Neuronal stem cell (in vitro differentiated cells): ENCODE data around the gene NOL11.

Experiments used
- DNase-seq: peaks from one replicate; pipeline ENCODE4 v3.0.0-alpha.2; 2013; ENCODE audit warnings: low spot score
- H2AFZ ChIP-seq: one replicate; pipeline ENCODE4 v1.6.1; 2013; ENCODE audit warnings: mild to moderate bottlenecking, low read length, inconsistent platforms
- H2AK5ac ChIP-seq: 2 replicates; pipeline ENCODE4 v1.6.1; 2013; ENCODE audit warnings: low read depth, mild to moderate bottlenecking, inconsistent platforms, low read length, moderate library complexity, mixed read lengths
- H2BK120ac ChIP-seq: 2 replicates; pipeline ENCODE4 v1.6.1; 2013; ENCODE audit warnings: low read depth, mild to moderate bottlenecking, inconsistent platforms, low read length, moderate library complexity, mixed read lengths
- H2BK12ac ChIP-seq: one replicate; pipeline ENCODE4 v1.6.1; 2013; ENCODE audit warnings: low read length, inconsistent platforms
- H2BK15ac ChIP-seq: 2 replicates; pipeline ENCODE4 v1.6.1; 2013; ENCODE audit warnings: mild to moderate bottlenecking, low read length, inconsistent platforms, mixed read lengths
- H2BK5ac ChIP-seq: one replicate; pipeline ENCODE4 v1.6.1; 2013; ENCODE audit warnings: inconsistent platforms, mild to moderate bottlenecking, low read length, moderate library complexity
- H3K14ac ChIP-seq: one replicate; pipeline ENCODE4 v1.6.1; 2013; ENCODE audit warnings: low read length, inconsistent platforms
- H3K18ac ChIP-seq: 2 replicates; pipeline ENCODE4 v1.6.1; 2013; ENCODE audit warnings: low read length, inconsistent platforms
- H3K23ac ChIP-seq: 2 replicates; pipeline ENCODE4 v1.6.1; 2013; ENCODE audit warnings: low read depth, mild to moderate bottlenecking, mixed read lengths, low read length, inconsistent platforms; ENCODE audit not compliant: poor library complexity
- H3K27ac ChIP-seq: replicated peaks from 3 replicates; pipeline ENCODE4 v1.5.1; 2013; ENCODE audit warnings: low read length, inconsistent platforms
- H3K27me3 ChIP-seq, 3 experiments: 2 replicates each; pipeline ENCODE4 v1.6.1; 2013; ENCODE audit warnings: low read length in 3 of 3, mild to moderate bottlenecking in 2 of 3, inconsistent platforms in 1 of 3, low read depth in 1 of 3, mixed read lengths in 1 of 3, moderate library complexity in 1 of 3; ENCODE audit not compliant: control insufficient read depth in 3 of 3, insufficient read depth in 3 of 3
- H3K36me3 ChIP-seq, 2 donors: replicated peaks in 1 of 2; 2 replicates each; pipeline ENCODE4 v1.6.1; 2013; ENCODE audit warnings: low read length in 2 of 2; ENCODE audit not compliant: control insufficient read depth in 2 of 2, insufficient read depth in 2 of 2
- H3K4ac ChIP-seq: 2 replicates; pipeline ENCODE4 v1.6.1; 2013; ENCODE audit warnings: inconsistent platforms, mild to moderate bottlenecking, low read length, moderate library complexity
- H3K4me1 ChIP-seq, 2 donors: 1 replicate in 1 of 2; 2 replicates in 1 of 2; pipeline ENCODE4 v1.6.1; 2013; ENCODE audit warnings: low read length in 2 of 2, low read depth in 1 of 2; ENCODE audit not compliant: control insufficient read depth in 2 of 2, insufficient read depth in 1 of 2
- H3K4me2 ChIP-seq: one replicate; pipeline ENCODE4 v1.6.1; 2013; ENCODE audit warnings: mild to moderate bottlenecking, low read length, inconsistent platforms; ENCODE audit not compliant: insufficient read depth, poor library complexity, severe bottlenecking
- H3K4me3 ChIP-seq, 2 donors: 2 replicates each; pipeline ENCODE4 v1.5.1; 2013; ENCODE audit warnings: low read length in 2 of 2, mild to moderate bottlenecking in 2 of 2, inconsistent platforms in 1 of 2, moderate library complexity in 1 of 2
- H3K79me1 ChIP-seq: one replicate; pipeline ENCODE4 v1.6.1; 2013; ENCODE audit warnings: low read depth, mild to moderate bottlenecking, inconsistent platforms, low read length, moderate library complexity
- H3K9ac ChIP-seq: one replicate; pipeline ENCODE4 v1.6.1; 2013; ENCODE audit warnings: mild to moderate bottlenecking, low read depth, low read length, inconsistent platforms; ENCODE audit not compliant: poor library complexity
- H3K9me3 ChIP-seq, 2 donors: replicated peaks in 1 of 2; 2 replicates each; pipeline versions ENCODE3 to v1.6.1; 2013; ENCODE audit warnings: low read length in 2 of 2, mild to moderate bottlenecking in 2 of 2, inconsistent platforms in 1 of 2, low read depth in 1 of 2, mixed read lengths in 1 of 2, moderate library complexity in 1 of 2; ENCODE audit not compliant: control insufficient read depth in 2 of 2, insufficient read depth in 1 of 2
- H4K8ac ChIP-seq: one replicate; pipeline ENCODE4 v1.6.1; 2013; ENCODE audit warnings: low read depth, mild to moderate bottlenecking, inconsistent platforms, low read length, moderate library complexity
- H4K91ac ChIP-seq: one replicate; pipeline ENCODE4 v1.6.1; 2013; ENCODE audit warnings: low read length, low read depth, mild to moderate bottlenecking, inconsistent platforms; ENCODE audit not compliant: poor library complexity
- WGBS, 2 donors: extraction: QIAGEN DNeasy Blood & Tissue Kit; methylation state at CpG; one replicate each; pipeline ENCODE4 v1.1.7; 2013; ENCODE audit warnings: missing lambda C conversion rate in 2 of 2, mixed read lengths in 1 of 2; ENCODE audit not compliant: insufficient read length in 2 of 2, insufficient replicate concordance in 1 of 2; ENCODE audit errors: extremely low coverage in 2 of 2; 5-methylcytosine and 5-hydroxymethylcytosine counted together

The NOL11 gene

GRCh38 chr17:67676305-67676704 is 41.4 kb upstream of the NOL11 start:
- no peak overlapping the region for H3K23ac ChIP-seq
- no peak overlapping the region for H2BK120ac ChIP-seq
- no CpG with 5 or more reads among the region's 4 CpGs for WGBS, 2 donors
- no peak for DNase-seq
- no peak overlapping the region for H3K4me2 ChIP-seq
- no peak overlapping the region for H3K4ac ChIP-seq
- no peak overlapping the region for H2AK5ac ChIP-seq
- no peak overlapping the region for H2BK15ac ChIP-seq
- H2AFZ ChIP-seq, result no peak overlapping the region
- H3K9ac ChIP-seq, result no peak overlapping the region
- no peaks in the 10 kb centered on the region for H3K79me1 ChIP-seq
- H3K4me1 ChIP-seq, result no peaks in the 10 kb centered on the region
- no peaks in the 10 kb centered on the region for H3K9me3 ChIP-seq
- no peak overlapping the region for H3K14ac ChIP-seq
- peaks cover 0 to 5% of the 10 kb centered on the region in 2 donors for H3K36me3 ChIP-seq
- no peak overlapping the region for H4K91ac ChIP-seq
- H3K18ac ChIP-seq, result no peak overlapping the region
- no peak overlapping the region for H3K4me3 ChIP-seq
- no peak overlapping the region for H2BK12ac ChIP-seq
- no peak overlapping the region for H2BK5ac ChIP-seq
- no peak overlapping the region for H3K27ac ChIP-seq
- no peaks in the 10 kb centered on the region for H3K27me3 ChIP-seq
- H4K8ac ChIP-seq, result no peak overlapping the region

- no peak overlapping the region for H2BK5ac ChIP-seq
- no peak overlapping the region for H3K14ac ChIP-seq
- no peak overlapping the region for H3K23ac ChIP-seq
- no peak overlapping the region for H2BK15ac ChIP-seq
- H4K91ac ChIP-seq, result no peak overlapping the region
- H3K4me2 ChIP-seq, result no peak overlapping the region
- H3K27ac ChIP-seq, result no peak overlapping the region
- H2BK12ac ChIP-seq, result no peak overlapping the region
- no peaks in the 10 kb centered on the region for H3K79me1 ChIP-seq
- peaks cover 0 to 5% of the 10 kb centered on the region in 2 donors for H3K36me3 ChIP-seq
- no peak overlapping the region for H3K4ac ChIP-seq
- no peaks in the 10 kb centered on the region for H3K27me3 ChIP-seq
- no peaks in the 10 kb centered on the region for H3K4me1 ChIP-seq
- no peak overlapping the region for H2AFZ ChIP-seq
- WGBS, 2 donors, result no CpG with 5 or more reads among the region's 2 CpGs
- no peak overlapping the region for H3K4me3 ChIP-seq
- no peak overlapping the region for H2BK120ac ChIP-seq
- no peak overlapping the region for H2AK5ac ChIP-seq
- no peak overlapping the region for H4K8ac ChIP-seq
- no peaks in the 10 kb centered on the region for H3K9me3 ChIP-seq
- no peak overlapping the region for H3K18ac ChIP-seq
- DNase-seq, result no peak
- H3K9ac ChIP-seq, result no peak overlapping the region
Measured at GRCh38 chr17:67678414-67678813, 39.3 kb upstream of the NOL11 start.

- Histone ChIP-seq H3K27me3 (no peaks in the 10 kb centered on the region), H2AFZ (no peak overlapping the region), H2BK120ac (no peak overlapping the region), H3K27ac (no peak overlapping the region), H3K23ac (no peak overlapping the region), H3K9me3 (no peaks in the 10 kb centered on the region), H3K4ac (no peak overlapping the region), H4K8ac (no peak overlapping the region), H3K4me3 (no peak overlapping the region), H3K14ac (no peak overlapping the region), H3K18ac (no peak overlapping the region), H2BK12ac (no peak overlapping the region), H3K36me3 (peaks cover 0 to 5% of the 10 kb centered on the region in 2 donors), H2AK5ac (no peak overlapping the region), H4K91ac (no peak overlapping the region), H2BK15ac (no peak overlapping the region), H3K4me2 (no peak overlapping the region), H3K4me1 (no peaks in the 10 kb centered on the region), H2BK5ac (no peak overlapping the region), H3K9ac (no peak overlapping the region), H3K79me1 (no peaks in the 10 kb centered on the region)
- no peak for DNase-seq
- WGBS, 2 donors, result no CpG with 5 or more reads among the region's 2 CpGs
Measured at GRCh38 chr17:67679225-67679624, 38.5 kb upstream of the NOL11 start.

- H3K9ac ChIP-seq, result no peak overlapping the region
- no peak overlapping the region for H2BK15ac ChIP-seq
- H3K4me3 ChIP-seq, result no peak overlapping the region
- H2AK5ac ChIP-seq, result no peak overlapping the region
- no peaks in the 10 kb centered on the region for H3K79me1 ChIP-seq
- H3K18ac ChIP-seq, result no peak overlapping the region
- no peak overlapping the region for H3K23ac ChIP-seq
- H3K9me3 ChIP-seq, result no peaks in the 10 kb centered on the region
- WGBS, 2 donors, result no CpG with 5 or more reads among the region's 6 CpGs
- no peak overlapping the region for H2BK12ac ChIP-seq
- DNase-seq, result no peak
- H3K4me2 ChIP-seq, result no peak overlapping the region
- H2BK120ac ChIP-seq, result no peak overlapping the region
- no peak overlapping the region for H3K14ac ChIP-seq
- no peaks in the 10 kb centered on the region for H3K27me3 ChIP-seq
- H4K91ac ChIP-seq, result no peak overlapping the region
- no peak overlapping the region for H3K27ac ChIP-seq
- peaks cover 0 to 5% of the 10 kb centered on the region in 2 donors for H3K36me3 ChIP-seq
- H2BK5ac ChIP-seq, result no peak overlapping the region
- no peak overlapping the region for H4K8ac ChIP-seq
- H2AFZ ChIP-seq, result no peak overlapping the region
- no peak overlapping the region for H3K4ac ChIP-seq
- no peaks in the 10 kb centered on the region for H3K4me1 ChIP-seq
Measured at GRCh38 chr17:67679721-67680120, 38.0 kb upstream of the NOL11 start.
